Activated T-cell treated with anti-CD3 and anti-CD28 coated beads, Interleukin-2, amount 50 U/mL, for 24 hours (primary cell): Measurements from ENCODE around the gene MIPEP.
A peak's percentile ranks its signal among the peaks of the same experiment; 100 is the strongest.

Experiments
- DNase-seq: peaks from one replicate; pipeline ENCODE4 v3.0.0-alpha.2; 2020
- H3K27ac Mint-ChIP-seq: 2 replicates; pipeline ENCODE4 v1.8.0; 2020; ENCODE audit warnings: mild to moderate bottlenecking, mixed read lengths
- H3K27me3 Mint-ChIP-seq: 2 replicates; pipeline ENCODE4 v1.8.0; 2020; ENCODE audit warnings: mixed read lengths
- H3K36me3 Mint-ChIP-seq: 2 replicates; pipeline ENCODE4 v1.8.0; 2020; ENCODE audit warnings: low read depth, mixed read lengths
- H3K4me1 Mint-ChIP-seq: 2 replicates; pipeline ENCODE4 v1.8.0; 2020; ENCODE audit warnings: low read depth, mixed read lengths
- H3K4me3 Mint-ChIP-seq: 2 replicates; pipeline ENCODE4 v1.8.0; 2020; ENCODE audit warnings: mild to moderate bottlenecking, moderate library complexity, mixed read lengths
- H3K9me3 Mint-ChIP-seq: 2 replicates; pipeline ENCODE4 v1.8.0; 2020; ENCODE audit warnings: mixed read lengths

MIPEP gene

DNA sequence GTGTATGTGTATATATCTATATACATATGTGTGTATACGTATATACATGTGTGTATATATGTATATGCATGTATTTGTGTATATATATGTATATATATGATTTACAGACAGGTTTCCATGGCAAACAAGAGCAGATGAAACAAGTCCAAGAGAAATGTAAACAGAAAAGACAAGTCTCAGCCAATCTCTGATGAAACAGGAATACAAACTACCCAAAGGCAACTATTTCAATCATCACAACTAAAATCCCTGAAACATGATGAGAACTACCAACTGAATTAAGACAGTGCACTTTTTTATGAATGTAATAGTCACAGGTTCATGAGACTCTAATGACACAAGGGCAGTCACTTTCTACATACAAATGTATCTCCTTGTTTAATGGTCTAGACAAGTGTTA is 178.8 kb downstream of the MIPEP start:
- H3K4me3 Mint-ChIP-seq = no peak overlapping the region
- no peak overlapping the region for H3K27ac Mint-ChIP-seq
- H3K36me3 Mint-ChIP-seq = no peaks in the 10 kb centered on the region
- no peaks in the 10 kb centered on the region for H3K27me3 Mint-ChIP-seq
- no peak for DNase-seq
- H3K9me3 Mint-ChIP-seq = peaks cover 4% of the 10 kb centered on the region
- no peaks in the 10 kb centered on the region for H3K4me1 Mint-ChIP-seq

DNA sequence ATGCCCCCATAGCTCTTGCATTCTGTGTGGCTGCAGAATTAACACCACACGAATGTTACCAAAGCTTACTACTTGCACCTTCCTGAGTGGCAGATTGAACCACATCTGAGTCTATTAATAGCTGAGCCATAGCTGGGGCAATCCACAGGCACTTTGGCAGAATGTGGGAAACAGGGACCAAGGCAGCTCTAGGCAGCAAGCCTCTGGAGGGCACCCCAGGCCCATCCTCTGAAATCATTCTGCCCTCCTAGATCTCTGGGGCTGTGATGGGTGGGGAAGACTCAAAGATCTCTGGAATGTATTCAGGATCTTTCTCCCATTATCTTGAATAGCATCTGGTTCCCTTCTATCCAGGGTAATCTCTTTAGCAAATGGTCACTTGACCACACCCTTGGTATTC is 179.7 kb downstream of the MIPEP start:
- no peak for DNase-seq
- no peak overlapping the region for H3K4me3 Mint-ChIP-seq
- H3K27me3 Mint-ChIP-seq = no peaks in the 10 kb centered on the region

DNA sequence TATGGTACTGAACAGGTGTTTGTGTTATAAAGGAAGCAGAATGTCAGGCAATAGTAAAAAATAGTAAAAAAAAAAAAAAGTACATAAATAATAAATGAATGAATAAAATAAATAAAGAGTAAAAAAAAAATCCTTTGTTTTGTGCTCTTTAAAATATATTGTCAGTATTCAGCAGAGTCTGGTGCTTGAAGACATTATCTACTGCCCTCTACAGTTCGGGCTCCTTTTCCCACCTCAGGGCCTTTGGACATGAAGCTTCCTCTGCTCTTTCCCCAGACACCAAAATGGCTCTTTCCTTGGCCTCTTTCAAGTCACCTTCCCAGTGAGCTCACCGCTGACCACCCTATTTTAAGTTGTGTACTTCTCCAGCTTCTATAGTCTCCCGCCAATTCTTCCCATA is 181.5 kb downstream of the MIPEP start:
- no peak for DNase-seq
- Mint-ChIP-seq H3K36me3 (no peaks in the 10 kb centered on the region), H3K9me3 (peaks cover 3% of the 10 kb centered on the region), H3K27ac (no peak overlapping the region), H3K4me1 (no peaks in the 10 kb centered on the region), H3K4me3 (no peak overlapping the region), H3K27me3 (no peaks in the 10 kb centered on the region)

More for the DNA sequence above, 179.7 kb downstream of the MIPEP start:
- Mint-ChIP-seq H3K9me3 (peaks cover 4% of the 10 kb centered on the region), H3K4me1 (no peaks in the 10 kb centered on the region), H3K36me3 (no peaks in the 10 kb centered on the region), H3K27ac (no peak overlapping the region)

DNA sequence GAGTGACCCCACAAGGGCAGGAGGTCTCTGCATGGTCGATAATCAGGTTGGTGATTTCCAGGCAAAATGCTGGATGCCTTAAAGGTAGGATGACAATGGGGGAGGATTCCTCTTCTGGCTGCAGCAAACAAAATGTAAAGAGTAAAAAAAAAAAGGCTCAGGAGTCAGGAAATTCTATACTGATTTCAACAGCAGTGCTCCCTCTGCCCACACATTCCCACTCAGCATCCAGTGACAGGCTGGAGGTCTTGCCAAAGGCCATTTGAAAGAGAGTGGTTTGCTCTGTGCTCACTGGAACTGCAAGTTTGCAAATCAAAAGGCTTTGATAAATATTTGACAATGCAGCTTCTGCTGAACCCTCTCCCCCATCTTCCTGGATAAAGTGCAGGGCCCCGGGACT is 183.6 kb downstream of the MIPEP start:
- H3K4me3 Mint-ChIP-seq = no peak overlapping the region
- H3K4me1 Mint-ChIP-seq = no peaks in the 10 kb centered on the region
- no peak overlapping the region for H3K27ac Mint-ChIP-seq
- no peaks in the 10 kb centered on the region for H3K9me3 Mint-ChIP-seq
- no peaks in the 10 kb centered on the region for H3K27me3 Mint-ChIP-seq
- DNase-seq = no peak
- no peaks in the 10 kb centered on the region for H3K36me3 Mint-ChIP-seq

DNA sequence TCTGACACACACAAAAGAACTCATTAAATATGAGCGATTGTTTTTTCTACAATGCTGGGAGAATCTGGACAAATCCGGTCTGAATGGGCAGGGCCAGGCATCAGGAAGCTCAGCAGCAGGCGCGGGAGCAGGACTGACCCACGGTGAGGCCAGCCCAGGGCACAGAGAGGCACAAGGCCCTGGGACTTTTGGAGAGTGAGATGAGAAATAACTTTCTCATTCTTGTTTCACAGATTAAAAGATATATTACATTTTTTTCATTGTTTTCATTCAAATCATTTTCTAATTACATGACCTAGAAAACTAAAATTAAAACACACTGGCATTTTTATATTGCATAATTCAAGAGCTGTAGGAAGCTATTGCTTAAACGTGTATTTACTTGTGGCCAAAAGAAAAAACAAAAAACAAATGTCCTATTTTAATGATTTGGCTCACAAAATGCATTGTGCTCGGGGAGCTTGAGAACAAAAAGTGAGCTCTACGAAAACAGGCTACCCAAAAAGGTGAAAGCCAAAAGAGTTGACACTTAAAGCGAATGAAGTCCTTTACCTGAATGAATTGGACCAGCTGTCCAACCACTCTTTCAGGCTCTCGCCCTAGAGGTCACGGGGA is 185.8 kb downstream of the MIPEP start:
- no peak for DNase-seq
- Mint-ChIP-seq H3K27ac (no peak overlapping the region), H3K36me3 (no peaks in the 10 kb centered on the region), H3K4me1 (no peaks in the 10 kb centered on the region), H3K9me3 (no peaks in the 10 kb centered on the region), H3K27me3 (no peaks in the 10 kb centered on the region), H3K4me3 (no peak overlapping the region)

DNA sequence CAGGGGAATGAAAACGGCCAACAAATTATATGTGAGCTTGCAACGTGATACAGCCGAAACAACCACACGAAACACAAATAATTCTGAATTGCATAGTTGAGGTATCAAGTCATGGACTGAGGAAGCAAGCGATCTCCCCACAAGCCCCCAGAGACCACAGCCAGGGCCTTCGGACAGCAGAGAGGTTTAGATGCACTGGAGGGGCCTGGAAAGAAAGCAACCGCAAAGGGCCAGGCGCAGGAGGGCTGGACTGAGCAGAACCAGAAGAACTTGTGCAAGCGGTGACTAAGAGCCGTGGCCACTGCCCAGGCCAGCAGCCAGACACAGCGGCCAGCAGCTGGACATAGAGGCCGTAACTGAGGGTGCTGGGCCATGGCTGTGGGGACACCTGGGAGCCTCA is 187.6 kb downstream of the MIPEP start:
- Mint-ChIP-seq H3K9me3 (no peaks in the 10 kb centered on the region), H3K36me3 (no peaks in the 10 kb centered on the region), H3K27me3 (no peaks in the 10 kb centered on the region), H3K27ac (no peak overlapping the region), H3K4me3 (no peak overlapping the region), H3K4me1 (peaks cover 5% of the 10 kb centered on the region)
- DNase-seq = no peak

DNA sequence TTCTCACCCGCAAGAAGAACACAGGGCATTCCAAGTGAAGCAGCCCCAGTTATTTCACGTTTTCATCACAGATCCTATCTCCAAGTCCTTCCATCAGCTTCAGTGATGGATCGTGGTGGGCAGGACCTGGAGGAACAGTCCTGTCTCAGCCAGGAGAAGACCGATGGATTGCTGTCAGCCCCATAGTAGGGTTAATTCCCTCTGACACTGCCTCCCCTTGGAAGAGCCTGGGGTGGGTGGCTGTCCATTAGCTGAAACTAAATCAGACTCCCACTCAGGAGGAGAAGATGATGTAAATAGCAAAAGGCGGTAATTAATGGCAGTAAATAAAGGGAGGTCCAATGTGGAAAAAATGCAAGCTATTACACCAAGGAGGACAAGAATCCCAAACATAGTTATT is 188.0 kb downstream of the MIPEP start:
- H3K9me3 Mint-ChIP-seq = no peaks in the 10 kb centered on the region
- no peak overlapping the region for H3K4me3 Mint-ChIP-seq
- DNase-seq = no peak
- H3K4me1 Mint-ChIP-seq = peaks cover 8% of the 10 kb centered on the region
- H3K36me3 Mint-ChIP-seq = no peaks in the 10 kb centered on the region
- H3K27me3 Mint-ChIP-seq = no peaks in the 10 kb centered on the region
- no peak overlapping the region for H3K27ac Mint-ChIP-seq

DNA sequence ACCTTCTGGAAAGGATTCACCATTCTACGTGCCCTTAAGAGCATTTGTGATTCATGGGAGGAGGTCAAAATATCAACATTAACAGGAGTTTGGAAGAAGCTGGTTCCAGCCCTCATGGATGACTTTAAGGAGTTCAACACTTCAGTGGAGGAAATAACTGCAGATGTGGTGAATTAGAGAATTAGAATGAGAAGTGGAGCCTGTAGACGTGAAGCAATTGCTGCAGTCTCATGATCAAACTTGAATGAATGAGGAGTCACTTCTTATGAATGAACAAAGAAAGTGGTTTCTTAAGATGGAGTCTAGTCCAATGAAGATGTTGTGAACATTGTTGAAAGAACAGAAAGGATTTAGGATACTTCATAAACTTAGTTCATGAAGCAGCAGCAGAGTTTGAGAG is 189.9 kb downstream of the MIPEP start:
- no peaks in the 10 kb centered on the region for H3K27me3 Mint-ChIP-seq
- no peak overlapping the region for H3K27ac Mint-ChIP-seq
- no peaks in the 10 kb centered on the region for H3K36me3 Mint-ChIP-seq
- no peak for DNase-seq
- H3K4me1 Mint-ChIP-seq = peaks cover 15% of the 10 kb centered on the region
- no peaks in the 10 kb centered on the region for H3K9me3 Mint-ChIP-seq
- no peak overlapping the region for H3K4me3 Mint-ChIP-seq

DNA sequence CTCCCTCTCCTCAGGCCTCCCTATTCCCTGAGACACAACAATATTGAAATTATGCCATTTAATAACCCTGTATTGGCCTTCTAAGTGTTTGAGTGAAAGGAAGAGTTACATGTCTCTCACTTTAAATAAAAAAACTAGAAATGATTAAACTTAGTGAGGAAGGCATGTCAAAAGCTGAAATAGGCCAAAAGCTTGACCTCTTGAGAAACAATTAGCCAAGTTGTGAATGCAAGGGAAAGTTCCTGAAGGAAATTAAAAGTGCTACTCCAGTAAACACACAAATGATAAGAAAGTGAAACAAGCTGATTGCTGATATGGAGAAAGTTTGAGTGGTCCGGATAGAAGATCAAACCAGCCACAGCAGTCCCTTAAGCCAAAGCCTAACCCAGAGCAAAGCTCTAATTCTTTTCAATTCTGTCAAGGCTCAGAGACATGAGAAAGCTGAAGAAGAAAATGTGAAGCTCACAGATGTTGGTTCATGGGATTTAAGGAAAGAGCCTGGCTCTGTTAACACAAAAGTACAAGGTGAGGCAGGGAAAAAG is 191.4 kb downstream of the MIPEP start:
- Mint-ChIP-seq H3K36me3 (no peaks in the 10 kb centered on the region), H3K27ac (no peak overlapping the region), H3K4me3 (no peak overlapping the region), H3K9me3 (no peaks in the 10 kb centered on the region), H3K4me1 (peaks cover 17% of the 10 kb centered on the region), H3K27me3 (no peaks in the 10 kb centered on the region)
- DNase-seq = no peak

DNA sequence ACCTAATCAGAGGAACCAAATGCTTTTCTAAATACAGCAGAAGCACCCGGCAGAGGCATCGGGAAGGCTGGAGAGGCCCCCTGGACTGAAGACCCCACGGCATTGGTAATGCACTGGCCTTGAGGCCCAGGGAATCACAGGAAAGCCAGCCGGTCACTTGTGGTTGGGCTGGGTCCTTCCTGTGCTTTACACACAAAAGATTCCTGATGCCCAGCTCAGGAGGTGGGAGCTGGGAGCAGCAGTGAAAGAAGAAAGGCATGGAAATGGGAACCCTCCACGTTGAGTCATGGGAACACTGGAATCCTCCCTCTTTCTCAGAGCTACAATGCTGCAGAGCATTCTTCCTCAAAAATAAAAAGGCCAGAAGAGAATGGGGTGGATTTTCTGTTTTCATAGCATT is 192.6 kb downstream of the MIPEP start:
- Mint-ChIP-seq H3K36me3 (no peaks in the 10 kb centered on the region), H3K27me3 (no peaks in the 10 kb centered on the region), H3K27ac (peak overlapping the region; percentile 93), H3K4me3 (no peak overlapping the region), H3K9me3 (no peaks in the 10 kb centered on the region), H3K4me1 (peaks cover 17% of the 10 kb centered on the region)
- no peak for DNase-seq

DNA sequence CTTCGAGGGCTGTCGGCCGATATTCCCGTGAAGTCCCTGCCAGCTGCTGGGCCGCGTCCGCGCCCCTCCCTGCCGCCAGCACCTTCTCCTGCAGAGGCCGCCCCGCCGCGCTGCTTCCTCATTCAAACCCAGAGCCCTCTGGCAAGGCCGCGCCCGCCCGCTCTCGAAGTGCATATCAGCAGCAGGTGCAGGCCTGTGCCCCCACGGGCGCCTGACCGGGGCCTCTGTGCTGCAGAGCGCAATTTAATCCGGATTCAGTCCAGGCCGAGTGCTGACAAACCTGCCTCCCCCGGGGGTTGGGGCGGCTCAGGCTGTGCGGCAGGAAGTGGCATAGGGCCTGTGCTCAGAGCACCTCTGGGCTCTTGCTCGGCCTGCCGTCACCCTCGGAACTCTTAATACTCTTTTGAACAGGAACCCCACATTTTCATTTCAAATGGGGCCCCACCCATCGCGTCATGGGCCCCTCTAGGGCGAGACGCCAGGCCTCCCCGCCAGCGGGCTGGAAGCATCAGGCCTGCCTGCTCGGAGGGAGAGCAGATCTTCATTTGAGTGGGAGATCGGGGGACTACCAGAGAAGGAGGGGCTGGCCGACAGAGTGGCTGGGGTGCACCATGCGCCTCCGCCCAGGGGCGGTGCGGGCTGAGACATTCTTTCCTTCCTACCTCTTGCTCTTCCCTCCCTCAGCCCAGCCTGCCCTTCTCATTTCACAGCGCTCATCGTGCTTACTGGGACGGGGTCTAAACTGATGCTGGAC is 193.3 kb downstream of the MIPEP start:
- peaks cover 17% of the 10 kb centered on the region for H3K4me1 Mint-ChIP-seq
- H3K4me3 Mint-ChIP-seq = peak overlapping the region; percentile 65
- H3K9me3 Mint-ChIP-seq = no peaks in the 10 kb centered on the region

DNA sequence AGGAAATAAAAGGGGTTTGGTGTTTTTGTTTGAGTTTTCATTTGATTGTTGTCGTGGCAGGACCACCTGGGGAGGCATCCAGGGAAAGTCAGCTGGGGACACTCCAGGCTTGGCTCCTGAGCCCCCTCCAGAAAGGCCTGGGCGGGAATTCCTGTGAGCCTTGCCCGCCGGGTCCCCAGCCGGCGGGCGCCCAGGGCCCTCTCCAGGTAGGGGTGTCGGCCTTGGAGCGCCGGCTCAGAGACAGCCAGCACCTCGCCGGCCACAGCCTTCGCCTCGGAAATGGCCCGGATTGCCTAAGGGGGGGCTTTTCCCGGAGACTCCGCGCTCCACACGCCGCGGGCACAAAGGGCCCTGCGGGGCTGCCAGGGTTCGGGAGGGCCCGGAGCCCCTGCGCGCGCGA is 194.0 kb downstream of the MIPEP start:
- Mint-ChIP-seq H3K4me3 (no peak overlapping the region), H3K27me3 (no peaks in the 10 kb centered on the region), H3K36me3 (no peaks in the 10 kb centered on the region), H3K9me3 (no peaks in the 10 kb centered on the region), H3K4me1 (peaks cover 17% of the 10 kb centered on the region), H3K27ac (no peak overlapping the region)
- no peak for DNase-seq

More for the DNA sequence above, 193.3 kb downstream of the MIPEP start:
- Mint-ChIP-seq H3K27ac (peak overlapping the region; percentile 93), H3K27me3 (no peaks in the 10 kb centered on the region), H3K36me3 (no peaks in the 10 kb centered on the region)
- peak; percentile 80 for DNase-seq

DNA sequence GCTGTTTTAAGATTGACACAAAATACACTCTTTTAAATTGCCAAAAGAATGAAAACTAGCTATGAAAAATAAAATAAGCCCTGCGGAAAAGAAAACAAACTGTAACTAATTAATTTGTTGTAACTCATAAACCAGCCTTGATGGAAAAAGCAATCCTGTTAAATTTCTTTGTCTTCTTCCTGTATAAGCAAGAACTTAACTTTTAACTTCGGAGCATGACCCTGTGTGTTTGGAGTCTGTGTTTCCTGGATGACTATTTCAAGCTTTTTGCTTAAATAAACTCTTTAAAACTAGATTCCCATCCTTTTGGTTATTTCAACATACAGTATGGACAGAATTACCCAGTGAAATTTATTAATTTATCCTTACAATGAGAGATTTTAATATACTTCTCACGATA is 196.4 kb downstream of the MIPEP start:
- Mint-ChIP-seq H3K27ac (no peak overlapping the region), H3K4me3 (no peak overlapping the region), H3K9me3 (no peaks in the 10 kb centered on the region), H3K4me1 (peaks cover 15% of the 10 kb centered on the region), H3K27me3 (no peaks in the 10 kb centered on the region), H3K36me3 (no peaks in the 10 kb centered on the region)
- no peak for DNase-seq

DNA sequence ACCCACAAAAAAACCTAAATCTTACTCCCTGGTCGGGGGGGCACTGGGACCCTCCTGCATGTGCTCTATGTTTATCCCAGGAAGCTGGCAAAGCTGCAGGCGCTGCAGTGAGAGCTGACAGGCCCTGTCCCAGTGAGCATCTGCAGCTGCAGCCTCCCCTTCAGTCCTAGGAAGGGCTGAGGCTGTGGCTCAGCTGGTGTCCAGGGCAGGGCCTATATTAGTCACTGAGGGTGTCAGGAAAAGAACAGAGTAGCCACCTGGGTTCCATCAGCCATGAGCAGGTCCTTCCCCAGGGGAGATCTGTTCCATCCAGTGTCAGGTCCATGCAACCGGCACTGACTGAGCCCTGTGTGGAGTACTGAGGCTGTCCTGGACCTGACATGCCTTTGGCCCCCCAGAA is 198.5 kb downstream of the MIPEP start:
- H3K27me3 Mint-ChIP-seq = peaks cover 5% of the 10 kb centered on the region
- no peaks in the 10 kb centered on the region for H3K36me3 Mint-ChIP-seq
- peaks cover 4% of the 10 kb centered on the region for H3K4me1 Mint-ChIP-seq
- H3K27ac Mint-ChIP-seq = no peak overlapping the region
- DNase-seq = no peak
- peaks cover 4% of the 10 kb centered on the region for H3K9me3 Mint-ChIP-seq
- no peak overlapping the region for H3K4me3 Mint-ChIP-seq

DNA sequence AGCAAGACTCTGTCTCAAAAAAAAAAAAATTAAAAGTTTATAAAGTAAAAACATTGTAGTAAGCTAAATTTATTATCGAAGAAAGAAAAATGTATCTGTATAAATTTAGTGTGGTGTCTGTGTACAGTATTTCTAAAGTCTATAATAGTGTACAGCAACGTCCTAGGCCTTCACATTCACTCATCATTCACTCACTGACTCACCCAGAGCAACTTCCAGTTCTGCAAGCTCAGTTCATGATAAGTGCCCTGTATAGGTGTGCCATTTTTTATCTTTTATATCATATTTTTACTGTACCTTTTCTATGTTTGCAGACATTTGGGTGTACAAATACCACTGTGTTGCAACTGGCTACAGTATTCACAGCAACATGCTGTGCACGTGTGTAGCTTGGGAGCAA is 200.9 kb downstream of the MIPEP start:
- Mint-ChIP-seq H3K9me3 (peaks cover 5% of the 10 kb centered on the region), H3K36me3 (peaks cover 2% of the 10 kb centered on the region), H3K4me3 (no peak overlapping the region), H3K4me1 (no peaks in the 10 kb centered on the region), H3K27me3 (peaks cover 5% of the 10 kb centered on the region), H3K27ac (no peak overlapping the region)
- no peak for DNase-seq
